NCI-H2196 treated with DMSO at 0.1 percent for 48 hours (cell line): Measurements from ENCODE around the gene PPM1K.

Experiments
- DNase-seq: peaks from one replicate; lab custom pipeline; 2025; ENCODE audit not compliant: unreplicated experiment; lab: John Stamatoyannopoulos, UW

PPM1K gene

DNA sequence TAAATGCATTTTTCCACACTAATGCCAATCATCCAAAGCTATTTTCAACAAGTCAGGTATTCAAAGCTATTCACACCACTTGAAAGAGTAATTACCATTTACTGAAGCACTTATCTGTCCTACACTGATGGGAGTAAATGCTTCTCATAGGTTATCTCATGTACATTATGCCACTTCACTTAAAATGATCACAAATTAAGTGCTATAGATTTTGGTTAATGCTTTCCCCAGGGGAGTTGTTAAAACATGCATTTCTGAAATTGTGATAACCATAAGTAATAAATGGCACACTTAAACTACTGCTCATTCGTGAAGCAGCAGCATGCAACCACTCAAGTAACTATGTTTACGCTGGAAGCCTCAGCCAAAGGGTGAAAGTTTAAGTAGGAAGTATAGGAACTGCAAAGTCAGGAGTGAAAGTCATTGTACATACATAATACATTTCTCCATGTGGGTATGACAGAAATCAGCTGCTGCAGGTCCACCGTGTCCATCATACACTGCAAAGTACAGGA is 6.6 kb downstream of the PPM1K start:
- no peak for DNase-seq

DNA sequence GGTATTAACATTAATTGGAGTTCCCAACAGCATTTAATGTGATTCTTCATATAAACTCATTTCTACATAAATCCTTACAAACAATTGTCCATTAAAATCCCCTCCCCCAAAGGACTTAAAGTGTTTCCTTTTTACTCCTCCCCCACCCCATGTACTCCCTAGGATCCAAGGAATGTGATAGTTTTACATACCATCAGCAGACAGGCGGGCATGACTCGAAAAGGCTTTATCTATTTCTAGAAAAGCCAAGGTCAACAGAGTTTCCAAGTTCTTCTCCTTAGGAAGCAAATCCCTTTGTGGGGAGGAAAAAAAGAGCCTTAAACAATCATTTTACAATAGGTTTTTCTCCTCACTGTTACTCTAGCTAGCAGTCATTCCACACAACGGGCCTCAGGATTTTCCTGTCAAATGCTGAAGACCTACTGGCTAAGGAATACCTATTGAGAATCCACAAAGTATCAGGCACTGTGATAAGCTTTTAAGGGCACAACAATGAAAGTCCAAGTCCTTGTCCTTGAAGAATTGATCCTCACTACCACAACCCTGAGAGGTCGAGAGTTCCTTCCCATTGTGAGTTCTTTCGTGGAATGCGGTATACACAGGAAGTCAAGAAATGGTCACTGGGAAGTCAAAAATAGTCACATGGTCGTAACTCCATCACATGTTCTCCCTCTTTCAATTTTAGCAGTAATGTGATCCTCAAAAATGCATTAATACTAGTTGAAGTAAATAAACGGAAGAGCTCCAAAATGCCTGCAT is 7.2 kb downstream of the PPM1K start:
- no peak for DNase-seq

DNA sequence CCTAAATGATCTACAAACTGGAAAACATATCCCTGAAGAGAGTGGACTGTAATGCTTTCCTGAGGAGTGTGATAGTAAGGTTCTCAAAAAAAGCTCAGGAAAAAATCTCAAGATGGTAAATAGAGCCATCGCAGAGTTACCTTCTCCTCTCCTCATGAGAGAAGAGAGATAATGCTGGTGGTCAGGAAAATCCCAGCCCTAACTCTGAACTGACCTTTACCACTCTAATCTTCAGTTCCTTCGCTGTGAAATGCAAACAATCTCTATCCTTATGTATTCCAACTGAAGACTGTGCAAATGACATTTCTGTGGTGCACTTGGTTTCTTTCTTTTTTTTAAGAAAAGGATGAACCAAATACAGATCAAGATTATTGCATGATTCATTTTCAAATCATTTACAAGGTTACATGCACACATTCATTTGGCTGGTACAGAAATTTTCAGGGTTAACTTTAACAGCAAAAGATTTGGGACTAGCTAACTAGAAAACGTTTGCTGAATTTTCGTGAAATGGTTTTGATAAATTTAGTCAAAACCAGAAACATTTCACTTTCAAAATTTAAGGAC is 8.3 kb downstream of the PPM1K start:
- DNase-seq: no peak

DNA sequence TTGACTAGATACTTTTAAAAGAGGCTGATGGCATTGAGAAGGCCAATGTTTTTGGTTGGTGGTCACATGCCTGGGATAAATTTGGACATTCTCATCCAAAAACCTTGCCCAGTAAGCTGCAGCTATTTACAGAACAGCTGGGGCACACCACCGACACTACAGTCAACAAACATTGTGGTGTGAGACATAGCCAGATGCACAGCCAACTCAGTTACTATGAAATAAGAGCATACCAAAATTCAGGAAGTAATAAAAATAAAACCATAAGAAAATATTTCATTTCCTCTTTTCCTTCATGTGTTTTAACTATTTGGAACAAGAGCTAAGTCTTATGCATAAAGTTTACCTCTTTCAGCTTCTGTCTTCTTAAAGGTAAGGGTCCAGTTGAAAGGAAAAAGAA is 8.8 kb downstream of the PPM1K start:
- DNase-seq: no peak

DNA sequence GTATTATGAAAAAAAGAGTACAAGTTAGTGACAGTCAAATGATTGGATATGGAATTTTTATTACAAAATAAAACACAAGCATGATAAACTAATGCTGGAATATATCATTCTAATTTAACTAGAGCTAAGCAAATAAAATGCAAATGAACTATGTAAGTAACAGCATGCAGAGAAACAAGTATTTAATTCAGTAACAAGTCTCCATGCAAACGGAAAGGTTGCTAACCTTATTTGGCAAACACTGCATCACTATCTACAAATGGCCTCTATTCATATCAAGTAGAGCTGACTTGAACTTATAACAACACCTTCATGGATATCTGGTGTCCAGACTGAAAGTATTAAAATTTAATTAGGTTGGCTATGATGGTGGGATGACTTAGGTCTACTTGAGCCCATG is 15.4 kb downstream of the PPM1K start:
- no peak for DNase-seq

DNA sequence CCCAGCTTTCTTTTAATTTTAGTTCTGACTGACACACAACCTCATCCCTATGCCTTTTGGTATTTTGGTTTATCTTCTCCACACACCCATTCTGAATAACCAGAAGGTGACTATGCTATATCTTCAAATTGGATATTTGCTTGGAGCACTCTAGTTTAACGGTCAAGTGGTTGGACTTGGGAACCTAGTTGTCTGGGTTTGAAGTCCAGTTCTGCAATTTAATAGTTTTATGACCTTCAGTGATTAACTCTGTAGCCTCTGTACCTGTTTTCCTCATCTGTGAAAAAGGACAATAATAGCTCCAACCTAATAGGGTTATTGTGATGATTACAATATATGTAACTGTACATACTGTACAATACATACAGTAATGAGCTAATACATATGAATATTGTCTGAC is 20.0 kb downstream of the PPM1K start:
- no peak for DNase-seq

DNA sequence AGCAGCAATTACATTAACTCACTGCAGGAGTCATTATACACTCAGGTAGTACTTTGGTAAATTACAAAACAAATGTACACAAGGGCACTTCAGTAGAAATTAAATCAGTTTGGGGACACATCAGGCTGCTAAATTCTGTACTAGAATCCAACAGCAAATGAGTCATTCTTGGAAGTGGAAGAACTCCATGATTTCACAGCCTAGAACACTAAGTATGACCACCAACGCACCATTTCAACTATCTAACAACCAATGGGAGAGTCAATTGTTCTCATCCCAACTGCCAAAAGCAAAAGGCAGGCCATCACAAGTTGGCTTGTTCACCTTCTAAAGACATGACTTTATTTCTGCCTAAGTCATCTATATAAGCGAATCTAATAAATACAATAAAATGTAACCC is 26.6 kb downstream of the PPM1K start:
- no peak for DNase-seq

DNA sequence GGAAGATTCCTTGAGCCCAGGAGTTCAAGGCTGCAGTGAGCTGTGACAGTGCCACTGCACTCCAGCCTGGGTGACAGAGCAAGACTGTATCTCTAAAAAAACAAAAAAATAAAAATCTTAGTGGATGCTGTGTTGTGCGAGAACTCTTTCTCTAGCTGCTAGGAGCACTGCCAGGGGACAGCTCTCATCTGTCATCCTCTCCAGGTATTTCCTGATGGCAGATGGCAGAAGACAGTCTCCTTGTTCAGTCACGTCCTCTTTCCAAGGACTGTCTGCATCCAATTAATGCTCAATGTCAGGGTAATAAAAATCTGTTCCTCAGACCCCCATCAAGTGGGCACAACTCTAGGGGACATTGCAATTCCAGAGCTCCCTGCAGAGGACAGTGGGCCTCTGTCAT is 29.2 kb downstream of the PPM1K start:
- no peak for DNase-seq

DNA sequence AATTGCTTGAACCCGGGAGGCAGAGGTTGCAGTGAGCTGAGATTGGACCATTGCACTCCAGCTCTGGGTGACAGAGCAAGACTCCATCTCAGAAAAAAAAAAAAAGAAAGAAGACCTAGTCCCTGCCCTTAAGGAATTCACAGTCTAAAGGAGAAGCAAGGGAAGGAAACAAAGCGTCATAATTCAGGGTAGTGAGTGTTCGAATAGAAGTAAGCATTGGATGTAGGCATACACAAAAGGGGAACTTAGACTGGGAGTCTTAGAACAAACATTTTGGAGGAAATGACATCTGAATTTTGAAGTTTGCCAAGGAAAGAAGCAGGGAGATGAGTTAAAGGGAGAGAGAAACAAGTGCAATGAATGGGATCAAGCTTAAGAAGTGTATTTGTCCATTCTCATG is 32.4 kb downstream of the PPM1K start:
- no peak for DNase-seq

DNA sequence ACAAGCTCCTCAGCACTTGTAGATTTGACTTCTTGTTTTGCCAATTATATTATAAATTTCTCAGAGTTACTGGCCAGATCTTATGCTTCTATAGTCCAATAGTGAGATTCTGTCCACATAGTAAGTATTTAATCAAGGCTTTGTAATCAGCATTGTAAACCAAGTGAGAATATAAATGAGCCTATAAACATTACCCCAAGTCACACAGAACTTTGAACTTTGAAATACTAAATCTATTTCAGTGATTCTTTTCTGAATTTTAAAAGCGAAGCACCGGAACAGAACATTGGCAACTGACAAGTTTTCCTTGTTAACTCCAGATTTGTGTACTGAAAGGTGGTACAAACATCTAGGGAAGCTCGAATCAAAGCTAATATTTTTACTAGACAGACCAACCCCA is 37.2 kb downstream of the PPM1K start:
- DNase-seq: no peak

DNA sequence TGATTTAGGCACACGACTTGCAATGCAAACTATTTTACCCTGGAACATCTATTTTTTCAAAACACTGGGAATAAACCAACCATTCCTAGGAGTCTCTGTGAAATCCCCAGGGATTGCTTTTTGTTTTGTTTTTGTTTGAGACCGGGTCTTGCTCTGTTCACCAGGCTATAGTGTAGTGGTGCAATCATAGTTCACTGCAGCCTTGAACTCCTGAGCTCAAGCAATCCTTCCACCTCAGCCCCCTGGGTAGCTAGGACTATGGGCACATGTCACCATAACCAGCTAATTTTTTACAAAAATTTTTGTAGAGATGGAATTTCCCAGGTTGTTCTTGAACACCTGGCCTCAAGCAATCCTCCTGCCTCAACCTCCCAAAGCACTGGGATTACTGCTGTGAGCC is 37.8 kb downstream of the PPM1K start:
- no peak for DNase-seq

DNA sequence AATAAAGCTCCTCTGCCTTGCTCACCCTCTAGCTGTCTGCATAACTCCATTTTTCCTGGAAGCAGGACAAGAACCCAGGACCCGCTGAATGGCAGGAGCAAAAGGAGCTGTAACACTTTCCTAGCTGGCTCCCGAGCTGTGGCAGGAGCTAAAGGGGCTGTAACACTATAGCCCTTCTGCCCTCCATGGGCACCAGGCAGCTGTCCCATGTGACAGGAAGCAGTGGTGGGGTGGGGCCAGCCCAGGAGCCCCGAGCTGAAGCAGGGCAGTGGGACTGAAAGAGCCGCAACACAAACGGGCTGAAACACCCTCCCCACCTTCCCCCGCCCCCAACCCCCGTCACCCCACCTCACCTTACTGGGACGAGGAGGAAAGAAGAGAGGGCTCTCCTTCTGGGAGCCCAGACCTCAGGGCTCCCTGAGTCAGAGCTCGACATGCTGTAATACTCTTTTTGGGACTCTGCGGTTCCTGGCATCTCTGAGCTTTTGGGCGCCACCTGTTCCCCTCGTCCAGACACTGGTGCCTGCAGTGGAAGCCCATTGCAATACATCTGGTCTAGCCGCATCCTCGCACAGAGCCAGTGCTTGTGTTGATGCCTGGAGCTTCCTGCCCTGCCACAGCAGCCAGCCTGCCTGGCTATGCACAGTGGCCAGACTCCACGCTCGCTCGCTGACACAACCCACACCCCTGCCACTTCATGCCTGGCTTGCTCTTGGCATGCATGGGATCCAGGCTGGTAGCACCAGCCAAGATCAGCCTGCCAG is 39.4 kb downstream of the PPM1K start:
- DNase-seq: no peak

DNA sequence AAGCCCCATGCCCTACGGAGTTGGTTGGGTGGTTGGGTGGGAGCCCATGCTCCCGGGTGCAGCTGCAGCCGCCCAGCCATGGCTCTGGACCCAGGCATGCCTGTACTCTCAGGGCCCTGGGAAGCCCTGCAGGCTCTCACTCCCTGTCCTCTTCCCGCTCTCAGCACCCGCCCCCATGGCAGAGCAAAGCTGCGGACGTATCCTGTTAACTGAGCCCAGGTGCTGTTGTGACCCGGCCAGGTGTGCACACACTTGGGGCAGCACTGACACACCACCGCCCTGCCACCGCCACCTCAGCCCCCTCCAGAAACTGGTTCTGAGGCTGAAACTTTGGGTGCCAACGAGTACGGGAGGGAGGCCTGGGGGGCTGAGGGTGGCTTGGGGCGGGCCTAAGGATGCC is 40.3 kb downstream of the PPM1K start:
- DNase-seq: no peak

DNA sequence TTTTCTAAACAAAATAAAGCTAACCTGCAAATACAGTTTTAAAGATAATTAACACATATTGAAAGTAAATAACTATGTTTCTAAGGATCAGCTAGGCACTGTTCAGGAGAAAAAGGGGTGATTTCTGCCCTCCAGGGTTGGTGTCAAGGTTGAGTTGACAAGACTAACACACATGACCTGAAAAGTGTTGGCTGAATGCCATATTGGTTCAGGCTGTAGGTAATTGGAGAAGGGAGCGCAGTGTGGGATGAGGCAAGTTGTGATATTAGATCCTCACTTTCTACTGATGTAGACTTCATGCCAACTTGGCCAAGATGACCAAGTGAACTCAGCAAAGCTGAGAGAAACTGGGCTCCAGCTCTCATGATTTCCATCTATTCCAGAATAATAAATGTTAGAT is 42.2 kb downstream of the PPM1K start:
- no peak for DNase-seq

DNA sequence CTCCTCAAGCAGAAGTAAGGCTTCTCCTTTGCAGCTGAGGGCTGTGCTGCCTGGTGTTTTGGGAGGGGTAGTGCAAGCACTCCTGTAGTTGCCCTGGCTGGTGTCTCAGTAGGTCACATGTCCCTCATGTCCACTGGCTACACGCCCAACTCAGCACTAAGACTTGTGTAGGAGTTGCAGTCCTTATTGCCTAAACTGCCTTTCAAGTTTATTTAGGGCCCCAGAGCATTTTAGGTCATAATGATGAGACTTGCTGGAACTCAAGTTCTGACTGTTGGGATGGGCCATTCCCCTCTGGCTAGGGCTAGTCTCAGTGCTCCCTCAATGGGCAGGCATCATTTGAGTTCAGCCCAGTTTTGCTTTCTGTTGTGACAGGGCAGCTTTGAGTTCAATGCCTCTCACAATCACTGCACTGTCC is 44.1 kb downstream of the PPM1K start:
- DNase-seq: no peak

DNA sequence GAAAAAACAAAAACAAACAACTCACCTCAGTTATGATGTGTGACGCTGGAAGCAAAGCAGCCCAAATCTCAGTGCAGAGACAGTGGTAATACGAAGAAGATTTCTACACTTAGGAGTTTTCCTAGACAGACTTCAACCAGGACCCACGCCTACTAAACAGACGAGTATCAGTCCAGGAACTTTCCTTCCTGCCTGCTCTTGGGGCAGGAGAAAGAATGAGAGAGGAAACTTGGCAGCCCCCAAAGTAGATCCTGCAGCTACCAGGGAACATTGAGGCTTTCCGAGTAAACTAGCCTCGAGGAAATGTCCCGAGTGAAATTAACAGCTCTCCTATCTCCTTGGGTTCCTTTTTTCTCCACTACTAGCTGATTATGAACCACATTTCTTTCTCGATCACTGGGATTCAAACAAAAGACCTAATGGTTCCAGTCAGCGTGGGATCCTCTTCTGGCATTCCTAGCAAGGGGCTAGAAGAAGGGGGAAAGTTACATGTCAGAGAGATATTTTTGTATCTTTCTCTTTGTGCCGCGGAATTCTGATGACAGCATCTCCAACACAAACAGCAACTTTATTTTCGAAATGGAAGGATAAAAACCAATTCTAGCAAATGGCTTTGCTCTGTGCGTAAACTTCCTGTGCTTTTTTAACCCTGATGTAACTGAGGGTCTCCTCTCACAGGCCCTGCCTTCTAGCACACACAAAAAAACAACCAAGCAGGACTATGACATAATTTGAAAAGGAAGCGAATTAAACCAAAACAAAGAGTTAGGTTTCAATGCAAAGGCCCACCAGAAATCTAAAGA is 53.2 kb downstream of the PPM1K start:
- DNase-seq: no peak

DNA sequence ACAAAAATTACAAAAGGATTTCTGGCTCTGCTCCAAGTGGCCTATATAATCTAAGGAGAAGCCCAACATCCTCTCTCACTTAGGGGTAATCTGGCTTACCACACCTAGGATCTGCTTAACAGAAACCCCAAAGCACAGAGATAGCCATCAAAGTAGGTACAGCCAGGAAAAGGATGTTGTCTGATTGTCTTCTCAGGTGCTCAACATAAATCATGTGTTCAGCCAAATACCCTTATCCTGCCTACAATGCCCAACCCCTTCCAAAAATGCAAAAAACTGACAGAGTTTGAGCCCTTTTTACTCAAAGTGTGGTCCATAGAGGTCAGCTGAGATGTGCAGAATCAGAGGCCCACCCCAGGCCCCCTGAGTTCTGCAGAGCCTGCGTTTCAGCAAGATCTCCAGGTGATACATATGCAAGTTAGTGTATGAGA is 53.9 kb downstream of the PPM1K start:
- DNase-seq: no peak

DNA sequence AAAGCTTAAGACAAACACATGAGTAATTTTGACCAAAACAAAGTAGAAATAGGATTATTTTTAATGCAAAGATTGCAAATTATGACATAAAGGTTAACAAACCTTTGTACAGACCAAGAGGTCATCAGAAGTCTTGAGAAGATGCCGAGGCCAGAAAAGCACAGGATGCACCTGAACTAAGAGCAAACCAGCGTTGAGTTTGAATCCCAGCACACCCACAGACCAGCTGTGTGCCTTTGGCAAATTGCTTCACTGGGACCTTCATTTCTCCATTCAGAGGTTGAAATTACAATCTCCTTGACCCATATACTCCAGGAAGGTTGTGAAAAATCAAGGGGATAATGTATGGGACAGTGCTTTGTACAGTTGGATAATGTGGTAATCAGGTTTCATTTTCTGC is 56.6 kb downstream of the PPM1K start:
- DNase-seq: no peak

DNA sequence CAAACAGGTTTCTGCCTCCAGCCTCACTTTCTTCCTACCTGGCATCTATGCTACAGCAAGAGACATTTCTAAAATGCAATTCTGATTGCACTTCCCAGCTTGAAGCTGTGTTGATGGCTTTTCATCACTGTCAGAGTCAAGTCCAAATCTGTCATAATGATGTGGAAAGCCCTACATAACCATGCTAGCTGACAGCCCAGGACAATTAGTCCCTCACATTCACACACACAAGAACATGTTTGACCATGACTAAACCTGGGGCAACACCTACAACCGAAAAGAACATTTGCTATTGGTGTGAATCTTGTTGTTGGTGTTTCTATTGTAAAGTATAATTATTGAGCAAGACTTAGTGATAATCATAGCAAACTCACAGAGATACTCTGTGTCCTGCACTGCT is 58.2 kb downstream of the PPM1K start:
- DNase-seq: no peak

DNA sequence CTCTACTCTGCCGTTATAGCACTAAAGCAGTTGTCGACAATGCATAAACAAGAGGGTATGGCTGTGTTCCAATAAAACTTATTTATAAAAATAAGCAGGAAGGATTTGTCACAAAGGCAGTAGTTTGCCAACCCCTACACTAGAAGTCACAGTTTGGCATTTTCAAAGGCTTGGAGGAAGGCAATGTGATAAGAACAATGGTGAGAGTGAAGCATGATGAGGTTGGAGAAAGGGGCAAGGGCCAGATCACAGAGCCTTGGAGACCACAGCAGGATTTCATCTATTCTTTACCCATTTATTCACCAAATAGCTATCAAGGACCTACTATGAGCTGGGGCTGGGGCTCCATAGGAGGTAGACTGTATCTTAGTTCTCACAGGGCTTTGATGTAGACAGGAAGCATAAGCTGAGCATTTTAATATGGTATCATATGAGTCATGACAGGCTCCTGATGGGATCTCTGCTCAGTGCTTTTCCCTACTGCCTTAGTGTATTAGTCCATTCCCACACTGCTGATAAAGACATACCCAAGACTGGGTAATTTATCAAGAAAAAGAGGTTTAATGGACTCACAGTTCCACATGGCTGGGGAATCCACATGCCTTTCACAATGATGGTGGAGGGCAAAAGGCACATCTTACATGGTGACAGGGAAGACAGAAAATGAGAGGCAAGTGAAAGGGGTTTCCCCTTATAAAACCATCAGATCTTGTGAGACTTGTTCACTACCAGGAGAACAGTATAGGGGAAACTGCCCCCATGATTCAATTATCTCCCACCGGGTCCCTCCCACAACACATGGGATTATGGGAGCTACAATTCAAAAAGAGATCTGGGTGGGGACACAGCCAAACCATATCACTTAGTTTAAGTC is 58.9 kb downstream of the PPM1K start:
- no peak for DNase-seq
